ENCODE results near the gene PDZRN3. TPM values are rescaled to one million over a fixed set of nuclear protein-coding genes. Genes with fewer than 3 reads are reported as not detected.

The PDZRN3 gene
- total RNA-seq, 1 experiment from 2014 or later, result 5.9 TPM

GRCh38 chr3:73484656-73485248 is 140.0 kb downstream of the PDZRN3 start:
- Histone ChIP-seq H3K56ac (ENCODE audit: insufficient read length, low read depth, low read length) (no peak overlapping the region), H3K9me3 (ENCODE audit: control insufficient read depth, low read depth, low read length) (no peaks in the 10 kb centered on the region), H3K4ac (ENCODE audit: low read depth, low read length) (no peak overlapping the region), H3K14ac (ENCODE audit: insufficient read depth, low read length) (no peak overlapping the region), H3K79me2 (ENCODE audit: insufficient read depth, low read length) (no peaks in the 10 kb centered on the region), H2AK5ac (ENCODE audit: insufficient read length, low read length) (no peak overlapping the region), H3K4me2 (ENCODE audit: insufficient read depth, insufficient read length, low read length) (peak overlapping the region; percentile 41), H2BK20ac (ENCODE audit: low read depth, low read length, poor library complexity, severe bottlenecking) (no peak overlapping the region), H2AFZ (ENCODE audit: low read length) (no peak overlapping the region), H3T11ph (ENCODE audit: low read length) (no peak overlapping the region), H3K23ac (ENCODE audit: insufficient read length, low read depth, low read length) (no peak overlapping the region), H3K79me1 (ENCODE audit: insufficient read depth, low read depth, low read length, poor library complexity, severe bottlenecking) (no peaks in the 10 kb centered on the region), H2BK12ac (ENCODE audit: insufficient read length, low read depth, low read length) (no peak overlapping the region), H4K5ac (ENCODE audit: insufficient read length, low read depth, low read length) (no peak overlapping the region), H3K4me1 (ENCODE audit: insufficient read depth, low read length) (peaks cover 12% of the 10 kb centered on the region), H2BK5ac (ENCODE audit: insufficient read length, low read length) (no peak overlapping the region), H2BK120ac (ENCODE audit: low read depth, low read length, poor library complexity, severe bottlenecking) (no peak overlapping the region), H3K9ac (ENCODE audit: extremely low read depth, insufficient read length, low read length) (no peak overlapping the region), H2BK15ac (ENCODE audit: low read depth, low read length) (no peak overlapping the region), H3K23me2 (ENCODE audit: insufficient read length, low read depth, low read length, poor library complexity, severe bottlenecking) (no peaks in the 10 kb centered on the region), H4K91ac (ENCODE audit: insufficient read length, low read depth, low read length) (no peak overlapping the region), H3K18ac (ENCODE audit: insufficient read length, low read depth, low read length) (no peak overlapping the region), H4K8ac (replicated peaks; ENCODE audit: insufficient read length, low read depth, low read length) (no peak overlapping the region), H3K27me3 (ENCODE audit: insufficient read depth, low read length) (no peaks in the 10 kb centered on the region), H4K20me1 (ENCODE audit: control insufficient read depth, insufficient read depth, insufficient read length) (no peaks in the 10 kb centered on the region), H3K27ac (ENCODE audit: insufficient read length, low read depth, low read length) (peak overlapping the region; percentile 85)
- TF ChIP-seq, protein P1, sequence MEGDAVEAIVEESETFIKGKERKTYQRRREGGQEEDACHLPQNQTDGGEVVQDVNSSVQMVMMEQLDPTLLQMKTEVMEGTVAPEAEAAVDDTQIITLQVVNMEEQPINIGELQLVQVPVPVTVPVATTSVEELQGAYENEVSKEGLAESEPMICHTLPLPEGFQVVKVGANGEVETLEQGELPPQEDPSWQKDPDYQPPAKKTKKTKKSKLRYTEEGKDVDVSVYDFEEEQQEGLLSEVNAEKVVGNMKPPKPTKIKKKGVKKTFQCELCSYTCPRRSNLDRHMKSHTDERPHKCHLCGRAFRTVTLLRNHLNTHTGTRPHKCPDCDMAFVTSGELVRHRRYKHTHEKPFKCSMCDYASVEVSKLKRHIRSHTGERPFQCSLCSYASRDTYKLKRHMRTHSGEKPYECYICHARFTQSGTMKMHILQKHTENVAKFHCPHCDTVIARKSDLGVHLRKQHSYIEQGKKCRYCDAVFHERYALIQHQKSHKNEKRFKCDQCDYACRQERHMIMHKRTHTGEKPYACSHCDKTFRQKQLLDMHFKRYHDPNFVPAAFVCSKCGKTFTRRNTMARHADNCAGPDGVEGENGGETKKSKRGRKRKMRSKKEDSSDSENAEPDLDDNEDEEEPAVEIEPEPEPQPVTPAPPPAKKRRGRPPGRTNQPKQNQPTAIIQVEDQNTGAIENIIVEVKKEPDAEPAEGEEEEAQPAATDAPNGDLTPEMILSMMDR (conservative IDR thresholded peaks at IDR 0.05), result no peak
- DNase-seq, result peak; percentile 70
- Mint-ChIP-seq H3K4me1 (peaks cover 55 to 62% of the 10 kb centered on the region in 2 experiments), H3K27ac (peak overlapping the region; percentile 89 to 95 (median 90)), H3K36me3 (ENCODE audit: insufficient read depth in 1 of 3, low read depth in 3 of 3) (no peaks in the 10 kb centered on the region), H3K4me3 (peak overlapping the region; percentile 32 to 59; a peak in 4 of 5 replicates), H3K27me3 (ENCODE audit: low read depth) (no peaks in the 10 kb centered on the region), H3K9me3 (no peaks in the 10 kb centered on the region)
- WGBS (ENCODE audit: extremely low coverage, insufficient read length, low lambda C conversion rate), result no CpG with 5 or more reads among the region's 7 CpGs

Measured in H9 (cell line).